ENCODE data around the gene CAMK2D. TPM values are rescaled to one million over a fixed set of nuclear protein-coding genes. Genes with fewer than 3 reads are reported as not detected.

Gene CAMK2D
- total and polyA plus RNA-seq, 2 donors (not counting 1 experiment from before 2014, with no cell fraction given) = 120 to 262 TPM

GRCh38 chr4:113499166-113499565, 262.4 kb downstream of the CAMK2D start:
- no peaks in the 10 kb centered on the region for H3K79me2 ChIP-seq (ENCODE audit: control insufficient read depth, insufficient read depth, low read length)
- no peaks in the 10 kb centered on the region for H3K9me3 ChIP-seq (ENCODE audit: control insufficient read depth, insufficient read depth, low read depth, low read length)
- H4K20me1 ChIP-seq (ENCODE audit: control insufficient read depth, extremely low read depth, insufficient read depth, low read length) = no peaks in the 10 kb centered on the region
- H3K36me3 ChIP-seq (ENCODE audit: control insufficient read depth, insufficient read depth, low read length) = peaks cover 6% of the 10 kb centered on the region
- H3K27me3 ChIP-seq (ENCODE audit: control insufficient read depth, insufficient read depth, low read length) = no peaks in the 10 kb centered on the region
- no peak for DNase-seq (ENCODE audit: low read depth in 2 of 2)
- H3K4me2 ChIP-seq (ENCODE audit: extremely low read depth, insufficient read depth, low read length) = no peak overlapping the region
- H3K9ac ChIP-seq (ENCODE audit: insufficient read depth, low read length) = no peak overlapping the region
- no peak overlapping the region for H3K4me3 ChIP-seq (replicated peaks in 1 of 4; ENCODE audit: control extremely low read depth in 1 of 4, insufficient read depth in 1 of 4, low read depth in 3 of 4, low read length in 4 of 4)
- H3K27ac ChIP-seq (ENCODE audit: insufficient read depth, low read length) = no peak overlapping the region
- H3K4me1 ChIP-seq (ENCODE audit: control insufficient read depth, extremely low read depth, insufficient read depth, low read length) = peaks cover 2% of the 10 kb centered on the region
- TF ChIP-seq CTCF (conservative IDR thresholded peaks at IDR 0.05 in 1 of 2, IDR thresholded peaks at IDR 0.05 in 1 of 2; ENCODE audit: low read depth in 1 of 2, low read length in 2 of 2) = no peak
- no peak for TF ChIP-seq EZH2 (IDR thresholded peaks at IDR 0.05; ENCODE audit: low read length, missing control alignments)
- H2AFZ ChIP-seq (ENCODE audit: low read length) = no peak overlapping the region

- Histone ChIP-seq H3K27ac (ENCODE audit: insufficient read depth, low read length) (no peak overlapping the region), H3K36me3 (ENCODE audit: control insufficient read depth, insufficient read depth, low read length) (peaks cover 6% of the 10 kb centered on the region)
These were observed 264.2 kb downstream of the CAMK2D start for GRCh38 chr4:113497154-113497884.

GRCh38 chr4:113496698-113497097, 264.8 kb downstream of the CAMK2D start:
- H3K9me3 ChIP-seq (ENCODE audit: control insufficient read depth, insufficient read depth, low read depth, low read length) = no peaks in the 10 kb centered on the region
- H3K79me2 ChIP-seq (ENCODE audit: control insufficient read depth, insufficient read depth, low read length) = no peaks in the 10 kb centered on the region
- TF ChIP-seq EZH2 (IDR thresholded peaks at IDR 0.05; ENCODE audit: low read length, missing control alignments) = no peak
- no peak for TF ChIP-seq CTCF (conservative IDR thresholded peaks at IDR 0.05 in 1 of 2, IDR thresholded peaks at IDR 0.05 in 1 of 2; ENCODE audit: low read depth in 1 of 2, low read length in 2 of 2)
- H3K4me1 ChIP-seq (ENCODE audit: control insufficient read depth, extremely low read depth, insufficient read depth, low read length) = peaks cover 2% of the 10 kb centered on the region
- no peak overlapping the region for H2AFZ ChIP-seq (ENCODE audit: low read length)
- H3K4me2 ChIP-seq (ENCODE audit: extremely low read depth, insufficient read depth, low read length) = no peak overlapping the region
- no peak overlapping the region for H3K27ac ChIP-seq (ENCODE audit: insufficient read depth, low read length)
- H3K4me3 ChIP-seq (replicated peaks in 1 of 4; ENCODE audit: control extremely low read depth in 1 of 4, insufficient read depth in 1 of 4, low read depth in 3 of 4, low read length in 4 of 4) = no peak overlapping the region
- peaks cover 6% of the 10 kb centered on the region for H3K36me3 ChIP-seq (ENCODE audit: control insufficient read depth, insufficient read depth, low read length)
- DNase-seq (ENCODE audit: low read depth in 2 of 2) = no peak
- no peaks in the 10 kb centered on the region for H3K27me3 ChIP-seq (ENCODE audit: control insufficient read depth, insufficient read depth, low read length)
- H4K20me1 ChIP-seq (ENCODE audit: control insufficient read depth, extremely low read depth, insufficient read depth, low read length) = no peaks in the 10 kb centered on the region
- no peak overlapping the region for H3K9ac ChIP-seq (ENCODE audit: insufficient read depth, low read length)

More at GRCh38 chr4:113497154-113497884, 264.2 kb downstream of the CAMK2D start:
- Histone ChIP-seq H3K79me2 (ENCODE audit: control insufficient read depth, insufficient read depth, low read length) (no peaks in the 10 kb centered on the region), H3K4me2 (ENCODE audit: extremely low read depth, insufficient read depth, low read length) (no peak overlapping the region), H3K4me3 (replicated peaks in 1 of 4; ENCODE audit: control extremely low read depth in 1 of 4, insufficient read depth in 1 of 4, low read depth in 3 of 4, low read length in 4 of 4) (no peak overlapping the region), H2AFZ (ENCODE audit: low read length) (no peak overlapping the region), H4K20me1 (ENCODE audit: control insufficient read depth, extremely low read depth, insufficient read depth, low read length) (no peaks in the 10 kb centered on the region), H3K4me1 (ENCODE audit: control insufficient read depth, extremely low read depth, insufficient read depth, low read length) (peaks cover 2% of the 10 kb centered on the region), H3K27me3 (ENCODE audit: control insufficient read depth, insufficient read depth, low read length) (no peaks in the 10 kb centered on the region), H3K9me3 (ENCODE audit: control insufficient read depth, insufficient read depth, low read depth, low read length) (no peaks in the 10 kb centered on the region), H3K9ac (ENCODE audit: insufficient read depth, low read length) (no peak overlapping the region)
- DNase-seq (ENCODE audit: low read depth in 2 of 2) = peak in 1 of 2 donors; percentile 47
- TF ChIP-seq EZH2 (IDR thresholded peaks at IDR 0.05; ENCODE audit: low read length, missing control alignments) = no peak
- TF ChIP-seq CTCF (conservative IDR thresholded peaks at IDR 0.05 in 1 of 2, IDR thresholded peaks at IDR 0.05 in 1 of 2; ENCODE audit: low read depth in 1 of 2, low read length in 2 of 2) = no peak

Measured in fibroblast of lung (primary cell).